Pancreas (tissue), 10 donors: ENCODE data around the gene GPC6. TPM values are rescaled to one million over a fixed set of nuclear protein-coding genes. Genes with fewer than 3 reads are reported as not detected.

Source experiments
- ATAC-seq, 4 donors: fragments of 200-7000 bp; cut with Tn5 transposase; one replicate each; pipeline versions ENCODE4 v1.8.0 to v1.9.1; 2020; ENCODE audit warnings: mild to moderate bottlenecking in 4 of 4, moderate library complexity in 4 of 4
- DNase-seq, 6 donors: peaks; one replicate each; pipeline ENCODE4 v3.0.0-alpha.2; 2020
- FAIRE-seq: peaks from 2 replicates; lab custom pipeline; 2012; peaks lifted over from hg19 to GRCh38; lab: Jason Lieb, UNC
- H3K27ac ChIP-seq, 4 donors: fragments of 200-600 bp; sonication (generic); 1 replicate in 3 of 4; 2 replicates in 1 of 4; pipeline versions ENCODE4 v1.5.0 to v1.8.0; 2020
- H3K27me3 ChIP-seq, 4 donors: fragments of 200-600 bp; one replicate each; pipeline ENCODE4 v1.8.0; 2021
- H3K36me3 ChIP-seq, 3 donors: fragments of 200-600 bp; sonication (generic) in 1 of 3; one replicate each; pipeline versions ENCODE4 v1.5.0 to v1.8.0; 2020 to 2021
- H3K4me1 ChIP-seq, 3 donors: fragments of 200-600 bp; one replicate each; pipeline ENCODE4 v1.8.0; 2021
- H3K4me3 ChIP-seq, 4 donors: fragments of 200-600 bp; sonication (generic) in 2 of 4; one replicate each; pipeline versions ENCODE4 v1.5.0 to v1.8.0; 2020 to 2021
- H3K9me3 ChIP-seq, 4 donors: fragments of 200-600 bp; one replicate each; pipeline ENCODE4 v1.8.0; 2021
- CTCF ChIP-seq, 4 donors: fragments of 200-600 bp; sonication (generic) in 3 of 4; IDR thresholded peaks; one replicate each; pipeline versions ENCODE4 v1.5.0 to v1.8.0; 2021; ENCODE audit warnings: antibody characterized with exemption in 4 of 4
- WGBS, 2 donors: extraction: QIAGEN DNeasy Blood & Tissue Kit; methylation state at CpG; one replicate each; pipeline ENCODE4 v1.1.7; 2013; 5-methylcytosine and 5-hydroxymethylcytosine counted together
- intact Hi-C, 3 donors: fragments of 100-400 bp; cut with DNase I; formaldehyde crosslinking; loops; one replicate each; pipeline versions ENCODE4 v1.11.1 to v1.14.2; 2022
- polyA plus RNA-seq, 2 donors: library from polyadenylated mRNA; stranded (reverse); fragments of 200-250 nt; gene quantifications; one replicate each; pipeline ENCODE4 v1.2.3, GENCODE V29; 2013
- total RNA-seq, 6 donors: library from RNA; stranded (reverse); fragmentation: NEBNext Ultra II Directional in 4 of 6; extraction: Animal tissue kit (Norgen Biotek cat#: 25700) in 4 of 6; gene quantifications; one replicate each; pipeline versions ENCODE4 v1.2.1 to v1.2.4, GENCODE V29; 2021 to 2023
- donor health status: healthy with polysubstance abuse.
- donor health status: DM: no; HTN: no; CAD: no; lungs with moderate emphysema.
- donor health status: DM: no; HTN: no; CAD: no.
- donor health status: control.
- donor health status: control.
- donor health status: Bipolar disorder and iron deficiency.
- donor health status: DM: yes; HTN: yes; CAD: no.
- donor health status: DM: no; HTN: no; CAD: no.
- donor health status: DM: no; HTN: no; CAD: no.
- donor health status: DM: yes; HTN: yes; CAD: no.

Gene GPC6
- total and polyA plus RNA-seq, 8 donors, result 0.23 to 3.3 (median 1.2) TPM

- Histone ChIP-seq H3K27me3 (no peaks in the 10 kb centered on the region), H3K36me3 (no peaks in the 10 kb centered on the region), H3K4me1 (peaks cover 0 to 5% (median 0%) of the 10 kb centered on the region in 3 donors), H3K9me3 (no peaks in the 10 kb centered on the region), H3K4me3 (no peak overlapping the region), H3K27ac (no peak overlapping the region)
- no peak for TF ChIP-seq CTCF (IDR thresholded peaks at IDR 0.05)
- no peak for FAIRE-seq
- DNase-seq, result no peak
- WGBS, 2 donors, result 86 to 92% methylated on average over 7 of the region's 7 CpGs
- intact Hi-C loops, result loop anchor here in 1 of 3 donors (10.0 kb wide), 1 partner anchor 1115 kb away; no protein-coding TSS in a partner anchor
- ATAC-seq, result peak in 1 of 4 donors; percentile 52
These were observed 23.0 kb downstream of the GPC6 start for GRCh38 chr13:93249364-93250306.

GRCh38 chr13:93254775-93255174, 28.2 kb downstream of the GPC6 start:
- FAIRE-seq, result no peak
- peak in 1 of 4 donors; percentile 43 for ATAC-seq
- 75 to 76% methylated on average over 4 of the region's 4 CpGs for WGBS, 2 donors
- no peaks in the 10 kb centered on the region for H3K4me1 ChIP-seq
- no peak for TF ChIP-seq CTCF (IDR thresholded peaks at IDR 0.05)
- H3K36me3 ChIP-seq, result no peaks in the 10 kb centered on the region
- H3K4me3 ChIP-seq, result no peak overlapping the region
- no peaks in the 10 kb centered on the region for H3K9me3 ChIP-seq
- intact Hi-C loops, result no loop called here
- H3K27ac ChIP-seq, result no peak overlapping the region
- DNase-seq, result no peak
- no peaks in the 10 kb centered on the region for H3K27me3 ChIP-seq

GRCh38 chr13:93256998-93257397, 30.4 kb downstream of the GPC6 start:
- no peak for FAIRE-seq

GRCh38 chr13:93259527-93260080, 33.0 kb downstream of the GPC6 start:
- no peak for TF ChIP-seq CTCF (IDR thresholded peaks at IDR 0.05)
- DNase-seq (no peak), ATAC-seq (no peak), FAIRE-seq (no peak)
- no peaks in the 10 kb centered on the region for H3K36me3 ChIP-seq
- no peaks in the 10 kb centered on the region for H3K9me3 ChIP-seq
- H3K27ac ChIP-seq, result no peak overlapping the region
- no peaks in the 10 kb centered on the region for H3K4me1 ChIP-seq
- H3K4me3 ChIP-seq, result no peak overlapping the region
- intact Hi-C loops, result no loop called here
- H3K27me3 ChIP-seq, result no peaks in the 10 kb centered on the region

More at GRCh38 chr13:93256998-93257397, 30.4 kb downstream of the GPC6 start:
- Histone ChIP-seq H3K27me3 (no peaks in the 10 kb centered on the region), H3K27ac (no peak overlapping the region), H3K36me3 (no peaks in the 10 kb centered on the region), H3K4me3 (no peak overlapping the region), H3K4me1 (no peaks in the 10 kb centered on the region), H3K9me3 (no peaks in the 10 kb centered on the region)
- DNase-seq, result no peak
- intact Hi-C loops, result no loop called here
- no peak for TF ChIP-seq CTCF (IDR thresholded peaks at IDR 0.05)
- 92 to 97% methylated on average over 2 of the region's 2 CpGs for WGBS, 2 donors
- no peak for ATAC-seq
